HEK293 (cell line): ENCODE data around the gene NEU1.

Experiments
- CTCF ChIA-PET: fragments of 350-600 bp; formaldehyde crosslinking; extraction: SDS; loops from one replicate; lab custom pipeline; 2021; ENCODE audit warnings: antibody characterized with exemption; lab: Yijun Ruan, JAX
- POLR2A ChIA-PET: fragments of 300-600 bp; formaldehyde crosslinking; extraction: SDS; loops from one replicate; lab custom pipeline; 2020; ENCODE audit warnings: antibody characterized with exemption, inconsistent platforms; lab: Yijun Ruan, JAX
- H3K27ac ChIP-seq: fragments of 200-500 bp; sonication (Bioruptor generic); 2 replicates; pipeline ENCODE4 v1.5.1; 2014; ENCODE audit warnings: low read depth, low read length, control low read depth, inconsistent platforms; ENCODE audit errors: extremely low read depth
- H3K36me3 ChIP-seq, 2 experiments: fragments of 200-500 bp in 1 of 2; sonication (Bioruptor generic) in 1 of 2; 1 replicate in 1 of 2; 2 replicates in 1 of 2; pipeline ENCODE4 v1.5.1; 2014 to 2017; ENCODE audit warnings: inconsistent platforms in 2 of 2, low read length in 2 of 2; ENCODE audit not compliant: control insufficient read depth in 2 of 2, insufficient read depth in 1 of 2
- H3K4me1 ChIP-seq: fragments of 200-500 bp; sonication (Bioruptor generic); 2 replicates; pipeline ENCODE4 v1.5.1; 2014; ENCODE audit warnings: mild to moderate bottlenecking, low read length, inconsistent platforms; ENCODE audit not compliant: control insufficient read depth, insufficient read depth
- H3K4me3 ChIP-seq: 2 replicates; pipeline ENCODE4 v1.5.1; 2011; ENCODE audit warnings: low read depth, mild to moderate bottlenecking, control low read depth, low read length, moderate library complexity
- H3K9me3 ChIP-seq: fragments of 200-500 bp; sonication (Bioruptor generic); 2 replicates; pipeline ENCODE4 v1.5.1; 2014; ENCODE audit warnings: low read depth, low read length, inconsistent platforms; ENCODE audit not compliant: control insufficient read depth, insufficient read depth
- HIC1 ChIP-seq: fragments of 450-650 bp; formaldehyde crosslinking; IDR thresholded peaks from 2 replicates; pipeline ENCODE4 v1.5.1; 2016; ENCODE audit warnings: missing biosample characterization, missing genetic modification characterization
- IKZF3 ChIP-seq: fragments of 450-650 bp; IDR thresholded peaks from 2 replicates; pipeline ENCODE4 v1.5.0; 2018; ENCODE audit warnings: missing biosample characterization, mild to moderate bottlenecking, missing genetic modification characterization, moderate library complexity
- KLF1 ChIP-seq: fragments of 450-650 bp; formaldehyde crosslinking; IDR thresholded peaks from 2 replicates; pipeline ENCODE4 v1.5.1; 2016; ENCODE audit warnings: missing biosample characterization, missing genetic modification characterization
- KLF10 ChIP-seq: fragments of 450-650 bp; IDR thresholded peaks from 2 replicates; pipeline ENCODE4 v1.5.1; 2018; ENCODE audit warnings: missing biosample characterization, mild to moderate bottlenecking, missing genetic modification characterization
- KLF8 ChIP-seq: fragments of 450-650 bp; formaldehyde crosslinking; IDR thresholded peaks from 2 replicates; pipeline ENCODE4 v1.5.1; 2016; ENCODE audit warnings: missing biosample characterization, missing genetic modification characterization
- KLF9 ChIP-seq: fragments of 450-650 bp; formaldehyde crosslinking; IDR thresholded peaks from 2 replicates; pipeline ENCODE4 v1.5.1; 2016; ENCODE audit warnings: missing biosample characterization, missing genetic modification characterization, low read depth
- SP3 ChIP-seq: fragments of 450-650 bp; formaldehyde crosslinking; IDR thresholded peaks from 2 replicates; pipeline ENCODE4 v1.5.1; 2016; ENCODE audit warnings: missing biosample characterization, missing genetic modification characterization
- WT1 ChIP-seq: fragments of 450-650 bp; formaldehyde crosslinking; IDR thresholded peaks from 2 replicates; pipeline ENCODE4 v1.5.1; 2016; ENCODE audit warnings: missing biosample characterization, missing genetic modification characterization
- ZEB2 ChIP-seq: fragments of 450-650 bp; formaldehyde crosslinking; IDR thresholded peaks from 2 replicates; pipeline ENCODE4 v1.5.1; 2016; ENCODE audit warnings: missing biosample characterization, missing genetic modification characterization
- ZNF335 ChIP-seq: fragments of 450-650 bp; formaldehyde crosslinking; conservative IDR thresholded peaks from 2 replicates; pipeline ENCODE4 v1.5.1; 2016; ENCODE audit warnings: missing biosample characterization, missing genetic modification characterization
- ZNF341 ChIP-seq: fragments of 450-650 bp; formaldehyde crosslinking; IDR thresholded peaks from 2 replicates; pipeline ENCODE4; 2016; ENCODE audit warnings: low read depth, missing biosample characterization, missing genetic modification characterization
- ZNF423 ChIP-seq: fragments of 450-650 bp; formaldehyde crosslinking; IDR thresholded peaks from 2 replicates; pipeline ENCODE4 v1.5.1; 2016; ENCODE audit warnings: missing biosample characterization, missing genetic modification characterization
- ZNF449 ChIP-seq: fragments of 450-650 bp; formaldehyde crosslinking; IDR thresholded peaks from 2 replicates; pipeline ENCODE4 v1.5.1; 2017; ENCODE audit warnings: missing biosample characterization, mild to moderate bottlenecking, missing genetic modification characterization, moderate library complexity
- ZNF639 ChIP-seq: fragments of 450-650 bp; formaldehyde crosslinking; IDR thresholded peaks from 2 replicates; pipeline ENCODE4 v1.5.1; 2016; ENCODE audit warnings: missing biosample characterization, missing genetic modification characterization
- ZNF670 ChIP-seq: fragments of 450-650 bp; formaldehyde crosslinking; IDR thresholded peaks from 2 replicates; pipeline ENCODE4 v1.5.1; 2016; ENCODE audit warnings: missing biosample characterization, missing genetic modification characterization, low read depth
- ZNF76 ChIP-seq: fragments of 450-650 bp; formaldehyde crosslinking; IDR thresholded peaks from 2 replicates; pipeline ENCODE4; 2016; ENCODE audit warnings: low read depth, missing biosample characterization, missing genetic modification characterization, borderline replicate concordance
- TF ChIP-seq, protein P1 (sequence below): fragments of 450-650 bp; formaldehyde crosslinking; conservative IDR thresholded peaks from 2 replicates; pipeline ENCODE4 v1.5.1; 2016; ENCODE audit warnings: low read depth, missing biosample characterization, missing genetic modification characterization
- TF ChIP-seq, protein P2 (sequence below): fragments of 450-650 bp; formaldehyde crosslinking; IDR thresholded peaks from 2 replicates; pipeline ENCODE4 v1.5.1; 2016; ENCODE audit warnings: missing biosample characterization, missing genetic modification characterization
- TF ChIP-seq, protein P3 (sequence below): fragments of 450-650 bp; IDR thresholded peaks from 2 replicates; pipeline ENCODE4 v1.5.1; 2018; ENCODE audit warnings: missing biosample characterization, missing genetic modification characterization
- TF ChIP-seq, protein P4 (sequence below): fragments of 450-650 bp; formaldehyde crosslinking; optimal IDR thresholded peaks from 2 replicates; pipeline ENCODE3; 2016; ENCODE audit warnings: missing biosample characterization, mild to moderate bottlenecking, missing genetic modification characterization

Gene NEU1

GRCh38 chr6:31901953-31902643 lies 39.5 kb upstream of the NEU1 start, which contains the start of gene ZBTB12 (continued):
- TF ChIP-seq, protein P1, sequence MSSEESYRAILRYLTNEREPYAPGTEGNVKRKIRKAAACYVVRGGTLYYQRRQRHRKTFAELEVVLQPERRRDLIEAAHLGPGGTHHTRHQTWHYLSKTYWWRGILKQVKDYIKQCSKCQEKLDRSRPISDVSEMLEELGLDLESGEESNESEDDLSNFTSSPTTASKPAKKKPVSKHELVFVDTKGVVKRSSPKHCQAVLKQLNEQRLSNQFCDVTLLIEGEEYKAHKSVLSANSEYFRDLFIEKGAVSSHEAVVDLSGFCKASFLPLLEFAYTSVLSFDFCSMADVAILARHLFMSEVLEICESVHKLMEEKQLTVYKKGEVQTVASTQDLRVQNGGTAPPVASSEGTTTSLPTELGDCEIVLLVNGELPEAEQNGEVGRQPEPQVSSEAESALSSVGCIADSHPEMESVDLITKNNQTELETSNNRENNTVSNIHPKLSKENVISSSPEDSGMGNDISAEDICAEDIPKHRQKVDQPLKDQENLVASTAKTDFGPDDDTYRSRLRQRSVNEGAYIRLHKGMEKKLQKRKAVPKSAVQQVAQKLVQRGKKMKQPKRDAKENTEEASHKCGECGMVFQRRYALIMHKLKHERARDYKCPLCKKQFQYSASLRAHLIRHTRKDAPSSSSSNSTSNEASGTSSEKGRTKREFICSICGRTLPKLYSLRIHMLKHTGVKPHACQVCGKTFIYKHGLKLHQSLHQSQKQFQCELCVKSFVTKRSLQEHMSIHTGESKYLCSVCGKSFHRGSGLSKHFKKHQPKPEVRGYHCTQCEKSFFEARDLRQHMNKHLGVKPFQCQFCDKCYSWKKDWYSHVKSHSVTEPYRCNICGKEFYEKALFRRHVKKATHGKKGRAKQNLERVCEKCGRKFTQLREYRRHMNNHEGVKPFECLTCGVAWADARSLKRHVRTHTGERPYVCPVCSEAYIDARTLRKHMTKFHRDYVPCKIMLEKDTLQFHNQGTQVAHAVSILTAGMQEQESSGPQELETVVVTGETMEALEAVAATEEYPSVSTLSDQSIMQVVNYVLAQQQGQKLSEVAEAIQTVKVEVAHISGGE (tag by site-specific recombination), result peak; percentile 35; the same call in 1 of the 2 replicates
- no peak for TF ChIP-seq ZNF639 (tag by site-specific recombination)
- peak; percentile 77 for TF ChIP-seq KLF9
- peak; percentile 72 for TF ChIP-seq ZNF335 (tag by site-specific recombination)
- TF ChIP-seq ZNF670 (tag by site-specific recombination), result no peak
- peak; percentile 47 for TF ChIP-seq WT1
- TF ChIP-seq, protein P2, sequence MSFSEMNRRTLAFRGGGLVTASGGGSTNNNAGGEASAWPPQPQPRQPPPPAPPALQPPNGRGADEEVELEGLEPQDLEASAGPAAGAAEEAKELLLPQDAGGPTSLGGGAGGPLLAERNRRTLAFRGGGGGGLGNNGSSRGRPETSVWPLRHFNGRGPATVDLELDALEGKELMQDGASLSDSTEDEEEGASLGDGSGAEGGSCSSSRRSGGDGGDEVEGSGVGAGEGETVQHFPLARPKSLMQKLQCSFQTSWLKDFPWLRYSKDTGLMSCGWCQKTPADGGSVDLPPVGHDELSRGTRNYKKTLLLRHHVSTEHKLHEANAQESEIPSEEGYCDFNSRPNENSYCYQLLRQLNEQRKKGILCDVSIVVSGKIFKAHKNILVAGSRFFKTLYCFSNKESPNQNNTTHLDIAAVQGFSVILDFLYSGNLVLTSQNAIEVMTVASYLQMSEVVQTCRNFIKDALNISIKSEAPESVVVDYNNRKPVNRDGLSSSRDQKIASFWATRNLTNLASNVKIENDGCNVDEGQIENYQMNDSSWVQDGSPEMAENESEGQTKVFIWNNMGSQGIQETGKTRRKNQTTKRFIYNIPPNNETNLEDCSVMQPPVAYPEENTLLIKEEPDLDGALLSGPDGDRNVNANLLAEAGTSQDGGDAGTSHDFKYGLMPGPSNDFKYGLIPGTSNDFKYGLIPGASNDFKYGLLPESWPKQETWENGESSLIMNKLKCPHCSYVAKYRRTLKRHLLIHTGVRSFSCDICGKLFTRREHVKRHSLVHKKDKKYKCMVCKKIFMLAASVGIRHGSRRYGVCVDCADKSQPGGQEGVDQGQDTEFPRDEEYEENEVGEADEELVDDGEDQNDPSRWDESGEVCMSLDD (tag by site-specific recombination), result peak; percentile 98
- peak; percentile 58 for TF ChIP-seq IKZF3
- TF ChIP-seq ZNF423, result peak; percentile 91
- TF ChIP-seq HIC1 (tag by site-specific recombination), result peak; percentile 78; the same call in 1 of the 2 replicates
- TF ChIP-seq ZEB2, result peak; percentile 56; the same call in 1 of the 2 replicates
- TF ChIP-seq, protein P3, sequence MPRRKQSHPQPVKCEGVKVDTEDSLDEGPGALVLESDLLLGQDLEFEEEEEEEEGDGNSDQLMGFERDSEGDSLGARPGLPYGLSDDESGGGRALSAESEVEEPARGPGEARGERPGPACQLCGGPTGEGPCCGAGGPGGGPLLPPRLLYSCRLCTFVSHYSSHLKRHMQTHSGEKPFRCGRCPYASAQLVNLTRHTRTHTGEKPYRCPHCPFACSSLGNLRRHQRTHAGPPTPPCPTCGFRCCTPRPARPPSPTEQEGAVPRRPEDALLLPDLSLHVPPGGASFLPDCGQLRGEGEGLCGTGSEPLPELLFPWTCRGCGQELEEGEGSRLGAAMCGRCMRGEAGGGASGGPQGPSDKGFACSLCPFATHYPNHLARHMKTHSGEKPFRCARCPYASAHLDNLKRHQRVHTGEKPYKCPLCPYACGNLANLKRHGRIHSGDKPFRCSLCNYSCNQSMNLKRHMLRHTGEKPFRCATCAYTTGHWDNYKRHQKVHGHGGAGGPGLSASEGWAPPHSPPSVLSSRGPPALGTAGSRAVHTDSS, result peak; percentile 22; the same call in 1 of the 2 replicates

- no peaks in the 10 kb centered on the region for H3K9me3 ChIP-seq
- H3K4me3 ChIP-seq, result peak overlapping the region; percentile 62
- H3K36me3 ChIP-seq, result peaks cover 0 to 4% of the 10 kb centered on the region in 2 experiments; a peak in 1 of 3 replicates
- ChIA-PET CTCF (interaction anchor here (1.2 kb wide), 1 partner anchor 14 kb away, joined by 4 read pairs; no protein-coding TSS in a partner anchor), POLR2A (interaction anchor here (0.6 to 2.4 kb wide), 7 partner anchors 11 to 74 kb away, joined by 3 to 12 read pairs (median 6); partner anchors contain the start of genes DXO, HSPA1B and NEU1)
- peak overlapping the region; percentile 9; the same call in 1 of the 2 replicates for H3K27ac ChIP-seq
- peaks cover 9% of the 10 kb centered on the region for H3K4me1 ChIP-seq
- TF ChIP-seq, protein P4, sequence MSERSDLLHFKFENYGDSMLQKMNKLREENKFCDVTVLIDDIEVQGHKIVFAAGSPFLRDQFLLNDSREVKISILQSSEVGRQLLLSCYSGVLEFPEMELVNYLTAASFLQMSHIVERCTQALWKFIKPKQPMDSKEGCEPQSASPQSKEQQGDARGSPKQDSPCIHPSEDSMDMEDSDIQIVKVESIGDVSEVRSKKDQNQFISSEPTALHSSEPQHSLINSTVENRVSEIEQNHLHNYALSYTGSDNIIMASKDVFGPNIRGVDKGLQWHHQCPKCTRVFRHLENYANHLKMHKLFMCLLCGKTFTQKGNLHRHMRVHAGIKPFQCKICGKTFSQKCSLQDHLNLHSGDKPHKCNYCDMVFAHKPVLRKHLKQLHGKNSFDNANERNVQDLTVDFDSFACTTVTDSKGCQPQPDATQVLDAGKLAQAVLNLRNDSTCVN (tag by site-specific recombination), result peak; percentile 3
- peak; percentile 69 for TF ChIP-seq KLF10
- TF ChIP-seq KLF8 (tag by site-specific recombination), result peak; percentile 26; the same call in 1 of the 2 replicates
- TF ChIP-seq SP3 (tag by site-specific recombination), result peak; percentile 47
- no peak for TF ChIP-seq ZNF449 (tag by site-specific recombination)
- TF ChIP-seq ZNF341 (tag by site-specific recombination), result peak; percentile 84
- no peak for TF ChIP-seq ZNF76
- TF ChIP-seq KLF1, result 0 out of 2 replicates have a peak, but pooled peaks have one; percentile 24
These were observed 38.9 kb upstream of the NEU1 start for GRCh38 chr6:31901415-31901952.
